Measurements from ENCODE around the gene TMCC3.
A peak's percentile ranks its signal among the peaks of the same experiment; 100 is the strongest.
"Not testable (repeated sequence)": the region's sequence is repeated elsewhere in the genome, so short reads cannot be mapped to it uniquely, and the experiment has no call there.

Gene TMCC3

GRCh38 chr12:94616203-94616729 is 34.1 kb downstream of the TMCC3 start:
- no peak for TF ChIP-seq CTCF (IDR thresholded peaks at IDR 0.05; ENCODE audit: low read depth, low read length)
- H3K4me3 ChIP-seq (ENCODE audit: low read depth, low read length), result no peak overlapping the region

DNA sequence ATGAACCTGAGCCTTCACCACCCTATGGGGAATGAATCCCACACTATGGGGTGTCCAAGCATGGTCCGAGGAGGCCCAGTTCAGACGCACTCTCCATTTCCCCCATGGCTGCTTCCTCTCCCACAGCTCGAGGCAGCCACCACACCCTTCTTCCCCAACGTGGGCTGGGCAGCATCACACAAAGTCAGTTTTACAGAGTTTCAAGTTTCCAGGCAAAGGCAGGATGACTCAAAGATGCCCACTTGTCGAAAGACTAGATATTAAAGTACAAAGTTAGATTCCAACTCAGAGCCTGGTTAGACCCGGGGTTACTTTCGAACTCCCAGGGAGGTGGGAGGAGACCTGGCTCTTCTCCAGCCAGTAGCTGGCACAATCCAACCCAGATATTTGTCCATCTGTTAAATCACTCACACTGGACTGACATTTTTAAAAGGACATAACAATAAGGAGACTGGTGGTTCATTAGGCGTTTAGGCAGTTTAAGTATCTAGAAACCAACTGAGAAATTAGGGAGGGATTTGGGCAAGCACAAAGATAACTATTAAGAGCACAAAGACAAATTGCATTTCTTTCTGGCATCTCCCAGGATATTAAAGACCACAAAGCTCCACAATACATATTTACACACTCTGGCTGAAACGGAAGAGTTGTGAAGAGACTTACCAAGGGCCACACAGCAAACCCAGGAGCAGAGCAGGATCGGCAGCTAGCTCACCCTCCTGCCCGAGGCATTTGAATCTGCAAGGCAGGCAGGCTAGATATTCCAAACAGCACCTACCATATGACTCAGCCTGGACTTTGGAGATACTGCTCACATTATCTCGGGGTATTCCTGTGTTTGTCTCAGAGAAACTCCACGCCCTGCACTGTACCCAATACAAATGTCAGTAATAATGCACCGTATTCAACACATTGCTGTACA is 34.8 kb downstream of the TMCC3 start:
- no peak for TF ChIP-seq CTCF (IDR thresholded peaks at IDR 0.05; ENCODE audit: low read depth, low read length)
- peak overlapping the region; percentile 16; the same call in 1 of the 2 replicates for H3K4me3 ChIP-seq (ENCODE audit: low read depth, low read length)

DNA sequence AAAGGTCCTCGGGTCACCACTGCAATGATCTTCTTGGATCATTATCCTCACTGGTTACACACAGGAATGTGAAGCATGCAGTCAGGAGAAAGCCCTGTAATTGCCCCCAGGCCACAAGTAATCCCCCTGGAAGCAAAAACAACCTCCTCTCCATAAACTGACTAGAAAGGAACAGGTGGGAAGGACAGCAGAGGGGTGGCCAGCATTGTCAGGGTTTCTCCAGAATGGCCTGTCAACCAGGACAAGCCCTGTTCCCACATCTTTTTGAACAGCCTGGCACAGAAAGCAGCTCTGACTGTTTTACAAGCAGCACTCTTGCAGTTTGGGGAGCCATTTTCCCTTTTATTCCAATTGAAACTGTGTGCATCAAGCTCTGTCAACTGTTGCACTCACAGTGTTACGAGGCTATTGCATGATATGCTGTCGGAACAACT is 36.1 kb downstream of the TMCC3 start:
- H3K4me3 ChIP-seq (ENCODE audit: low read depth, low read length), result no peak overlapping the region
- TF ChIP-seq CTCF (IDR thresholded peaks at IDR 0.05; ENCODE audit: low read depth, low read length), result no peak

DNA sequence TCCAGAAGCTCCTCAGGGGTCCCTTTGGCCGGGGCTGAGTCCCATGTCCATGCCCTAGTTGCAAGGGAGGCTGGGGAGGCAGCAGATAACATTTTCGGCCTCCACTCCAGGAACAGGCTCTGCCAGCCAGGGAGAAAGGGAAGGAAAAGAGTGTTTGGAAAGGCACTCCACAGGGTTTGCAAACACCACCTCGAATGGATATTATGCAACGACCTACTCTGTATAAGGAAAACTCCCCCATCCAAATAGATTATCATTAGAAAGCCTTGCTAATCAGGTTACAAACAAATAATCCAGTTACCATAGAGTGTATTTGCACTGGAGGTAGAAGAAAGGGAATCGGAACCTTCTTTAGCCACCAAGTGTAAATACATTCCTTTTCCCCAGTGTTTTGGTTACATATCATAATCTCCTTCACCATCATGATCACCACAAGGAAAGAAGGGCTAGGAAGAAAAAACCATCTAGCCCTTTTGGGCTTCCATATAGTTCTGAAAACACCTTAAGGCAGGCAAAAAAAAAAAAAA is 40.4 kb downstream of the TMCC3 start:
- TF ChIP-seq CTCF (IDR thresholded peaks at IDR 0.05; ENCODE audit: low read depth, low read length), result no peak
- no peak overlapping the region for H3K4me3 ChIP-seq (ENCODE audit: low read depth, low read length)

GRCh38 chr12:94606810-94607209 is 43.5 kb downstream of the TMCC3 start:
- H3K4me3 ChIP-seq (ENCODE audit: low read depth, low read length), result not testable (repeated sequence)

DNA sequence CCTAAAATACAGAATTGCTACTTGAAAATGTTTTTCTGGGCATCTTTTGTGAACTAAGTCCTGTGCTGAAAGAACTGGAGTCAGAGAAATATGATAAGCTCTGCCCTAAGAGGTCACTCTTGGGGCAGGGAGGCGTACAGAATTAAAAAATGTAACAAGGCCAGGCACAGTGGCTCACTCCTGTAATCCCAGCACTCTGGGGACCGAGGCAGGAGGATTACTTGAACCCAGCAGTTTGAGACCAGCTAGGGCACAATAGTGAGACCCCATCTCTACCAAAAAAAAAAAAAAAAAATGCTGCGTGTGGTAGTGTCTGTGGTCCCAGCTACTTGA is 46.0 kb downstream of the TMCC3 start:
- TF ChIP-seq CTCF (IDR thresholded peaks at IDR 0.05; ENCODE audit: low read depth, low read length), result no peak

DNA sequence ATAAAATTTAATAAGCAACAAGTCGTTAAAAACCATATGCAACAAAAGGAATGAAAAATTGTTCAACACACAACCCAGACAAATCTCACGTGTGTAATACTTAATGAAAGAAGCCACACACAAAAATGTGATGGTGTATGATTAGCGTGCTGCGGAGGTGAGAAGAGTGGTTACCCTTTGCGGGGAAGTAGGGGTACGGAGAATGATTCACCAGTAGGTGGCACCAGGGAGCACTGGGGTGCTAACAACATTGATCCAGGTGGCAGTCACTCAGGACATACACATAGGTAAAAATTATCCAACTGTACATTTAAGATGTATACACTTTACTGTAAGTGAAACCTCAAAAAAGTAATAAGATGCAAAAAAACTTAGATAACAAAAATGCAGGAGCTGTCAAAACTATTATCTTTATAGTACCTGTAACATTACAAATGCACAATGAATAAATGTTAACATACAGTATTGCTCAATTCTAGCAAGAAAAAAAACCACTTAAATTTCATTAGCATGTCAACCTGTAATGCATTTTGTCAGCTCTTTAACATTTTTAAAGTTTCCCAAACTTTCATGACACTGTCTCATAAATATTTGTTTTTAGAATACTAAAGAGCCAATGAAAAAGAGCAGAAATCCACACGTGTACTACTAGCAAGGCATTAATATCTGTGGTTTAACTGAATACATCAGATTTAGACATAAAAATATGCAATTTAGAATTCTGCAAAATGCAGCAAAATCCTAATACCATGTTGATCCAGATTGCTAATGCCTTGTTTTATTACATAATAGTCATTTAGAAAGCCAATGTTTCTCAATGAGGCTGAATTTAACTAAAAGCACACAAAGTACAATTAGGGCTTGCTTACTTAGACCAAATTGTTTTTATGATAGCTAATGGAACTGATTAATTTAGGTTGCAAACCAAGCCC is 46.7 kb downstream of the TMCC3 start:
- no peak overlapping the region for H3K4me3 ChIP-seq (ENCODE audit: low read depth, low read length)
- peak; percentile 49 for TF ChIP-seq CTCF (IDR thresholded peaks at IDR 0.05; ENCODE audit: low read depth, low read length)

More for the DNA sequence above, 46.0 kb downstream of the TMCC3 start:
- H3K4me3 ChIP-seq (ENCODE audit: low read depth, low read length), result no peak overlapping the region
